AG04449 (cell line): ENCODE results near the gene LSP1.

Experiments
- CTCF ChIA-PET: fragments of 350-600 bp; formaldehyde crosslinking; extraction: SDS; loops from one replicate; lab custom pipeline; 2021; ENCODE audit warnings: antibody characterized with exemption; lab: Yijun Ruan, JAX
- POLR2A ChIA-PET: fragments of 400-600, 350-600 bp; formaldehyde crosslinking; extraction: SDS; loops from one replicate; lab custom pipeline; 2020; ENCODE audit warnings: antibody characterized with exemption, inconsistent platforms; lab: Yijun Ruan, JAX
- DNase-seq: peaks from one replicate; pipeline ENCODE4 v3.0.0-alpha.2; 2010; ENCODE audit warnings: low read depth, low spot score
- H3K4me3 ChIP-seq: 2 replicates; pipeline ENCODE4 v1.5.1; 2011; ENCODE audit warnings: low read depth, mild to moderate bottlenecking, control low read depth, low read length
- TF ChIP-seq, protein P1 (sequence below): IDR thresholded peaks from one replicate; pipeline ENCODE4 v1.5.1; 2011; ENCODE audit warnings: mild to moderate bottlenecking, moderate library complexity, low read length, control low read depth, inconsistent platforms; ENCODE audit not compliant: insufficient read depth; ENCODE audit errors: missing control alignments

LSP1 gene

DNA sequence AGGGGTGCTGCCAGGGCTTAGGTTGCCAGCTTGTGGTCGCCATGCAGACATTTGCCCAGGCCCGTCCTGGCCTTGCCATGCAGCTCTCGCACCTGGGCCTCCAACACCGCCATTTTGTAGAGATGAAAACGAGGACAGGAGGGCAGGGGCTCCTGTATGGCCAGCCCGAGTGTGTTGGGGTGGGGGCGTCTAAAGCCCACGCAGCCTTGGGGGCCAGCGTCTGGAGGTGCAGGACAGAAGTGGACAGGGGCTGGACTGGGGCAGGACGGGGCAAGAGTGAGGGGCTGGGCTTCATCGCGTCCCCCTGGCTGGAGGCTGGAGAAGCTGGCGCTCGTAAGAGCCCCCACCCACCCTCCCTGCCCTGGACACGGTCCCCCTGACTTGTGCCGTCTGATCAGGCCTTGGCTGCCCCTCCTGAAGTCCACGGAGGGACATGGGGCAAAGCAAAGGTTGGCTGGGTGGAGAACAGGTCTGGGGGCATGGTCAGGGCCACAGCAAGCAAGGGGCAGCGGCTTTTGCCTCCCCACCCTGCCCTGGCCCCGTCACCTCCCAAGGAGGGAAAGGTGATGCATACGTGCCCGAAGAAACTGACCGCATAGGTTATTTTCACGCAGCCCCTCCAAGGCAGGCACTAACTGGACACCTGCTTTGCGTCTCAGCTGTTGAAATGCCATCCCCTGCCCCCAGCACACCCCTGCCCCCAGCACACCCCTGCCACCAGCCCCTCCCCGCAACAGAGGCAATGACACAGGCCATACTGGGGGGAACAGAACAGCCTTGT lies 67.4 kb downstream of the LSP1 start:
- ChIA-PET CTCF (interaction anchor here (5.0 kb wide), 1 partner anchor 38 kb away, joined by 27 read pairs; no protein-coding TSS in a partner anchor), POLR2A (no interaction called here)
- H3K4me3 ChIP-seq, result no peak overlapping the region
- TF ChIP-seq, protein P1, sequence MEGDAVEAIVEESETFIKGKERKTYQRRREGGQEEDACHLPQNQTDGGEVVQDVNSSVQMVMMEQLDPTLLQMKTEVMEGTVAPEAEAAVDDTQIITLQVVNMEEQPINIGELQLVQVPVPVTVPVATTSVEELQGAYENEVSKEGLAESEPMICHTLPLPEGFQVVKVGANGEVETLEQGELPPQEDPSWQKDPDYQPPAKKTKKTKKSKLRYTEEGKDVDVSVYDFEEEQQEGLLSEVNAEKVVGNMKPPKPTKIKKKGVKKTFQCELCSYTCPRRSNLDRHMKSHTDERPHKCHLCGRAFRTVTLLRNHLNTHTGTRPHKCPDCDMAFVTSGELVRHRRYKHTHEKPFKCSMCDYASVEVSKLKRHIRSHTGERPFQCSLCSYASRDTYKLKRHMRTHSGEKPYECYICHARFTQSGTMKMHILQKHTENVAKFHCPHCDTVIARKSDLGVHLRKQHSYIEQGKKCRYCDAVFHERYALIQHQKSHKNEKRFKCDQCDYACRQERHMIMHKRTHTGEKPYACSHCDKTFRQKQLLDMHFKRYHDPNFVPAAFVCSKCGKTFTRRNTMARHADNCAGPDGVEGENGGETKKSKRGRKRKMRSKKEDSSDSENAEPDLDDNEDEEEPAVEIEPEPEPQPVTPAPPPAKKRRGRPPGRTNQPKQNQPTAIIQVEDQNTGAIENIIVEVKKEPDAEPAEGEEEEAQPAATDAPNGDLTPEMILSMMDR, result no peak
- no peak for DNase-seq

DNA sequence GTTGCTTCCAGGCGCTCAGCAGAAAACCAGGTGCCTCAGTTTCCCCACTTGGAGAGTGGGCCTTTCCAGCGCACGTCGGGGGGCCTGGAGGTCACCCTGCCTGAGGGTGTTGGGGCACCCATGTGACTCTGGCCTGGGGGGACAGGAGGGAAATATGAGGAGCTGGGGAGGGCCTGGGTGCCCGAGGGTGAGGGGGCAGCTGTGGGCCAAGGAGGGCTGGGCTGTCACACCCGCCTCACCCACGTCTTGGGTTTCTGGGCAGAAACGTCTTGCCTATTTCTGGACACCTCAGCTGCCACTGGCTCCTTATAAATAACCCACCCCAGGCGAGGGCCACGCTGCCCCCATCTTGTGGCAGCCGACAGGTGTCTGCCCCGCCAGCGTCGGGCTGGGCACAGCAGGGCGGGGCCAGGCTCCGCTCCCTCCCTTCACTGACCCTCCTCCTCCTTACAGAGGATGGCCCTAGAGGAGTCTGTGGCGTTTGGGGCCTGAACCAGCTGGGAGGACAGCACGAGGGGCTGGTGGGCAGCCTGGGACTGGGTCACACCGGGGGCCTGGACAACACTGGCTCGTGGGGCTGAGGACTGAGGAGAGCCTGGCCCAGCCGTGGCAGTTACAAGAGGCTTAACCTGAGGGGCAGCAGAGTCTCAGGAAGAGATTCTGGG lies 68.2 kb downstream of the LSP1 start:
- TF ChIP-seq, protein P1, result no peak
- POLR2A ChIA-PET, result no interaction called here
- H3K4me3 ChIP-seq, result no peak overlapping the region
- CTCF ChIA-PET, result interaction anchor here (0.7 to 5.0 kb wide), 6 partner anchors 10 to 229 kb away, joined by 3 to 27 read pairs (median 5); no protein-coding TSS in a partner anchor
- DNase-seq, result no peak

DNA sequence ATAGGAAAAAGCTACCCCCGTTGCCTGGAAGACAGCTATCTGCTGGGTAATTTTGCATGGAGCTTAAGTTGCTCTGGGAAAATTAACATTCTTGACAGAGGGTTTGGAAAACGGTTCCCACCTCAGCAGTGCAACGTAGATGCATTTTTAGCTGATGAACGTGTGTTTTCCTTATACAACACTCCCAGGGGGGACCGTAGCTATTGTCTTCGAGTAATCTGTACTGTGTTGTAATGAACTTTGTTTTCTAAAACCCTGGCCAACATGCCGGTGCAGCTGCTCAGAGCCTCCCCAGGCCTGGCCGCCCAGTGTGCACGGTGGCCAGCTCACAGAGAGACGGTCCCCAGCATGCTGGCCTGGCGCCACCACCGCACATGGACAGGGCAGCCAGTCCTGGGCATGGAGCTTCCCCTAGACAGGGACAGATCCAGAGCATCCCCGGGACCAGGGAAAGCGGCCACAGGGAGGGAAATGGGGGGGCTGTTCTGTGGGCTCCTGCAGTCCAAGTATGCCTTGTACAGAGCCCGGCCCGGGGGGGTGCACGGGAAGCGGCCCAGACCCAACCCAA lies 68.8 kb downstream of the LSP1 start:
- POLR2A ChIA-PET, result no interaction called here
- DNase-seq, result no peak
- CTCF ChIA-PET, result interaction anchor here (0.7 to 5.0 kb wide), 8 partner anchors 10 to 269 kb away, joined by 3 to 27 read pairs (median 4); no protein-coding TSS in a partner anchor
- TF ChIP-seq, protein P1, result no peak
- no peak overlapping the region for H3K4me3 ChIP-seq

DNA sequence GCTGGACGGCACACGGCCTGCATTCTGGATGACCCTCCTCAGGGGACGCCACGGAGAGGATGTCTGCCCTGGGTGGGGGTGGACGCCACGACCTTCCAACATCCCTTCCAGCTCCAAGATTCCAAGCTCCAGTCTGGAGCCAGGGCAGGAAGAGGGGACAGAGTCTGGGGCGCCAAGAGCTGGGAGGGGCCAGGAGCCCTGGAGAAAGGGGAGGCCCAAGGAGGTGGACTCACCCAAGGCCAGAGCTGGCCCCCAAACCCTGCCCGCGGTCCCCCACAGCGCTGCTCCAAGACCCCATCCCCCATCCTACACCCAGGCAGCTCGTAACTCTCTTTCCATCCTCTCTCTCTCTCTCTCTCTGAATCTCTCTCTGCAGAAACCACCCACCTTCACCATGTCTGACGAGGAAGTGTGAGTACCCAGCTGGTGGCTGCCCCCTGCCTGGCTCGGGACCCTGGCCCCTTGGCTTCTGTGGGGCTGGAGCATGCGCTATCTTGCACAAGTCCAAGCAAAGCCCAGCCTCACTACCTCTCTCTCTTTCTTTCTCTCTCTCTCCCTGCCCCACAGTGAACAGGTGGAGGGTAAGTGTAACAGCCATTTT lies 69.7 kb downstream of the LSP1 start:
- POLR2A ChIA-PET, result no interaction called here

DNA sequence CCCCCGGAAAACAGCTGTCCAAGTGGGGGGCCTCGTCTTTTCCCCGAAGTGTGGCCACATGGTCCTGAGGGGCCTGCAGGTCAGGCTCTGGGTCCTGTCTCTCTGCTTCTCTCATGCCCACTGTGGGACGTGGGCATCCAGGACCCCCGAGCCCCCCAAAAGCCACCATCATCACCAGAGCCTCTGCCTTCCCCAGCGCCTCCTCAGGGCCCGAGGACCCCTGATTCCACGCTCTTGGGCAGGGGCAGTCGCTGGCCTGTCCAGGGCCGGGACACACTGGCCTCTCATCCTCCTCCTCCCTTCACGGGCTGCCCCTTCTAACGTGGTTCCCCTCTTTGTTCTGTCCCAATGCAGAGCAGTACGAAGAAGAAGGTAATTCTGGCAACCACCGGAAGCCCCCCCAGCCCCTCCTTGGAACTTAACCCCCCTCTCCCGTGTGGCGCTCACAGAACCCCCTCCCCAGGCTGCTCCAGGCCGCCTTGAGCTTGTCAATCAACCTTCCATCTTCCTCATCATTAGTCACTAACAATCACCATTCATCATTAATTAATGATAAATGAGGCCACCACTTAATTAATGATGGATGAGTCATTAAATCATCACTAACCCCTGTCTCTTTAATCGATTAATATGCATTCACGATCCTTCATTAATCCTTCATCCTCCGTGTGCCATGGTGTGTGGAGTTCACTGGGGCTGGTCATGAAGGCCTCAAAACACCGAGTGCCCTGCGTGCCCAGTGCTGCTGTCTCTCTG lies 70.5 kb downstream of the LSP1 start:
- CTCF ChIA-PET, result interaction anchor here (1.4 to 5.0 kb wide), 3 partner anchors 41 to 271 kb away, joined by 3 to 27 read pairs (median 12); no protein-coding TSS in a partner anchor

More for the DNA sequence above, 69.7 kb downstream of the LSP1 start:
- H3K4me3 ChIP-seq, result no peak overlapping the region
- TF ChIP-seq, protein P1, result no peak
- CTCF ChIA-PET, result interaction anchor here (1.2 to 5.0 kb wide), 5 partner anchors 9 to 270 kb away, joined by 3 to 27 read pairs (median 4); no protein-coding TSS in a partner anchor
- DNase-seq, result no peak

More for the DNA sequence above, 70.5 kb downstream of the LSP1 start:
- no peak for DNase-seq
- H3K4me3 ChIP-seq, result no peak overlapping the region
- TF ChIP-seq, protein P1, result no peak
- POLR2A ChIA-PET, result no interaction called here
